Measurements from ENCODE around the gene SIAH2.

- no peak for TF ChIP-seq ETS1 (conservative IDR thresholded peaks at IDR 0.05; ENCODE audit: control insufficient read depth, low read depth, low read length)
- no peak for TF ChIP-seq REST (IDR thresholded peaks at IDR 0.05; ENCODE audit: borderline replicate concordance)
- TF ChIP-seq REST (CRISPR knock-in tag; IDR thresholded peaks at IDR 0.05; ENCODE audit: low read depth) = no peak
- no peak for TF ChIP-seq E2F1 (CRISPR knock-in tag; IDR thresholded peaks at IDR 0.05)
- no peak for TF ChIP-seq HNRNPK (IDR thresholded peaks at IDR 0.05; ENCODE audit: low read depth, low read length, poor library complexity, severe bottlenecking)
- no peak for TF ChIP-seq HMG20B (CRISPR knock-in tag; IDR thresholded peaks at IDR 0.05)
- no peak for TF ChIP-seq SIX5 (IDR thresholded peaks at IDR 0.05; ENCODE audit: borderline replicate concordance in 1 of 2, insufficient read depth in 1 of 2, low read depth in 1 of 2, low read length in 2 of 2)
- no peak for TF ChIP-seq XRCC3 (IDR thresholded peaks at IDR 0.05)
- TF ChIP-seq SREBF2 (CRISPR knock-in tag; IDR thresholded peaks at IDR 0.05) = no peak
These were observed 10.7 kb upstream of the SIAH2 start for GRCh38 chr3:150773616-150774192.
